Stimulated activated CD4-positive, alpha-beta T cell treated with anti-CD3 and anti-CD28 coated beads, Interleukin-12 subunit alpha, Interleukin-12 subunit beta, amount 100 ng/mL, for 4 hours (primary cell): ENCODE data around the gene SYNC.
"Not testable (repeated sequence)": the region's sequence is repeated elsewhere in the genome, so short reads cannot be mapped to it uniquely, and the experiment has no call there.

Experiments
- DNase-seq: peaks from one replicate; pipeline ENCODE4 v3.0.0-alpha.2; 2020

Gene SYNC

GRCh38 chr1:32684167-32684811, 18.3 kb downstream of the SYNC start:
- no peak for DNase-seq

- no peak for DNase-seq
Observed at GRCh38 chr1:32683397-32683796, 19.2 kb downstream of the SYNC start.

- no peak for DNase-seq
Observed at GRCh38 chr1:32681999-32682398, 20.6 kb downstream of the SYNC start.

- no peak for DNase-seq
Observed at GRCh38 chr1:32681509-32681908, 21.1 kb downstream of the SYNC start.

- no peak for DNase-seq
Observed at GRCh38 chr1:32680642-32681041, 21.9 kb downstream of the SYNC start.

GRCh38 chr1:32679993-32680392, 22.6 kb downstream of the SYNC start:
- not testable (repeated sequence) for DNase-seq

GRCh38 chr1:32676945-32677344, 25.6 kb downstream of the SYNC start:
- no peak for DNase-seq

- not testable (repeated sequence) for DNase-seq
Observed at GRCh38 chr1:32668716-32669115, 33.9 kb downstream of the SYNC start.

- DNase-seq: no peak
Observed at GRCh38 chr1:32666901-32667566, 35.5 kb downstream of the SYNC start.

GRCh38 chr1:32665915-32666314, 36.7 kb downstream of the SYNC start:
- DNase-seq: no peak

- DNase-seq: no peak
Observed at GRCh38 chr1:32659581-32659980, 43.0 kb downstream of the SYNC start.

- no peak for DNase-seq
Observed at GRCh38 chr1:32652244-32652962, 50.2 kb downstream of the SYNC start.

GRCh38 chr1:32651461-32652073, 51.0 kb downstream of the SYNC start:
- no peak for DNase-seq

GRCh38 chr1:32650752-32651460, 51.7 kb downstream of the SYNC start, which contains the start of gene RBBP4:
Gene RBBP4 (plus strand): TSS chr1:32651208. CDS start chr1:32651307, 99 bp downstream.
- DNase-seq: peak; percentile 99

GRCh38 chr1:32650248-32650751, 52.3 kb downstream of the SYNC start, which contains the start of gene ZBTB8OS:
Gene ZBTB8OS (minus strand): TSS chr1:32650550. CDS start chr1:32650529, 21 bp downstream.
- peak; percentile 77 for DNase-seq

GRCh38 chr1:32647308-32648134, 55.0 kb downstream of the SYNC start:
- no peak for DNase-seq

- DNase-seq: no peak
Observed at GRCh38 chr1:32644426-32644825, 58.1 kb downstream of the SYNC start.

GRCh38 chr1:32642292-32642827, 60.2 kb downstream of the SYNC start:
- not testable (repeated sequence) for DNase-seq

GRCh38 chr1:32639489-32640075, 63.0 kb downstream of the SYNC start:
- no peak for DNase-seq

- DNase-seq: no peak
Observed at GRCh38 chr1:32636914-32637645, 65.5 kb downstream of the SYNC start.
